Upper lobe of left lung (tissue), 6 donors: ENCODE results near the gene FHDC1. TPM values are rescaled to one million over a fixed set of nuclear protein-coding genes. Genes with fewer than 3 reads are reported as not detected.
A peak's percentile ranks its signal among the peaks of the same experiment; 100 is the strongest.

Experiments used
- ATAC-seq, 2 donors: fragments of 200-7000 bp; cut with Tn5 transposase; one replicate each; pipeline ENCODE4 v1.9.1; 2022; ENCODE audit warnings: mild to moderate bottlenecking in 2 of 2, moderate library complexity in 2 of 2; ENCODE audit not compliant: low FRiP score in 2 of 2
- DNase-seq, 2 donors: peaks; one replicate each; pipeline ENCODE4 v3.0.0-alpha.2; 2019 to 2020
- H3K27ac ChIP-seq, 4 donors: fragments of 200-600 bp; sonication (generic); one replicate each; pipeline ENCODE4 v1.5.1; 2016 to 2019
- H3K27me3 ChIP-seq, 4 donors: fragments of 200-600 bp; sonication (generic); one replicate each; pipeline ENCODE4 v1.5.1; 2017 to 2019
- H3K36me3 ChIP-seq, 4 donors: fragments of 200-600 bp; sonication (generic); one replicate each; pipeline ENCODE4 v1.5.1; 2016 to 2019
- H3K4me1 ChIP-seq, 4 donors: fragments of 200-600 bp; sonication (generic); one replicate each; pipeline ENCODE4 v1.5.1; 2018 to 2019
- H3K4me3 ChIP-seq, 4 donors: fragments of 200-600 bp; sonication (generic); one replicate each; pipeline ENCODE4 v1.5.1; 2017 to 2019; ENCODE audit warnings: mild to moderate bottlenecking in 2 of 4, moderate library complexity in 1 of 4
- H3K9me3 ChIP-seq, 4 donors: fragments of 200-600 bp; sonication (generic); one replicate each; pipeline ENCODE4 v1.5.1; 2018 to 2019
- CTCF ChIP-seq, 6 experiments: fragments of 450-650 bp in 4 of 6; fragments of 200-600 bp in 2 of 6; sonication (generic) in 2 of 6; IDR thresholded peaks; one replicate each; pipeline ENCODE4 v1.5.1; 2016 to 2019; ENCODE audit warnings: antibody characterized with exemption in 6 of 6
- EP300 ChIP-seq, 4 donors: sonication (generic); formaldehyde crosslinking; IDR thresholded peaks; one replicate each; pipeline ENCODE4 v1.5.1; 2017; ENCODE audit warnings: antibody characterized with exemption in 4 of 4, control low read depth in 2 of 4
- POLR2A ChIP-seq, 4 donors: fragments of 450-650 bp; IDR thresholded peaks; one replicate each; pipeline ENCODE4 v1.5.1; 2016 to 2017; ENCODE audit warnings: antibody characterized with exemption in 4 of 4, mild to moderate bottlenecking in 2 of 4
- POLR2AphosphoS5 ChIP-seq, 2 donors: sonication (generic); formaldehyde crosslinking; IDR thresholded peaks; one replicate each; pipeline ENCODE4 v1.5.1; 2017; ENCODE audit warnings: antibody characterized with exemption in 2 of 2
- WGBS, 2 donors: methylation state at CpG; one replicate each; pipeline ENCODE4 v1.1.5; 2017 to 2018; 5-methylcytosine and 5-hydroxymethylcytosine counted together
- total RNA-seq, 6 donors: library from RNA; depleted of rRNA in 4 of 6; stranded (reverse); fragments of >200 nt in 4 of 6; gene quantifications; one replicate each; pipeline versions ENCODE4 v1.1.0 to v1.2.1, GENCODE V29; 2016 to 2021
- donor health status: DM: no; HTN: no; CAD: no; lungs with moderate emphysema.
- donor health status: DM: no; HTN: yes; CAD: no; lungs with severe emphysema.

Gene FHDC1
- total RNA-seq, 6 donors from 2014 or later = 23.3 to 44.7 (median 29.7) TPM

- peak in 1 of 2 donors; percentile 58 for DNase-seq
- TF ChIP-seq POLR2AphosphoS5 (IDR thresholded peaks at IDR 0.05) = no peak
- TF ChIP-seq EP300 (IDR thresholded peaks at IDR 0.05) = no peak
- no peak for TF ChIP-seq CTCF (IDR thresholded peaks at IDR 0.05)
- no peak for TF ChIP-seq POLR2A (IDR thresholded peaks at IDR 0.05)
- Histone ChIP-seq H3K27ac (no peak overlapping the region), H3K36me3 (peaks cover 0 to 16% (median 0%) of the 10 kb centered on the region in 4 donors), H3K9me3 (no peaks in the 10 kb centered on the region), H3K4me1 (no peaks in the 10 kb centered on the region), H3K27me3 (no peaks in the 10 kb centered on the region), H3K4me3 (no peak overlapping the region)
- ATAC-seq = no peak
- WGBS, 2 donors = 68 to 72% methylated on average over 4 of the region's 4 CpGs
Measured at GRCh38 chr4:152909901-152910300, 26.2 kb upstream of the FHDC1 start.

GRCh38 chr4:152910521-152910920 is 25.6 kb upstream of the FHDC1 start:
- TF ChIP-seq POLR2A (IDR thresholded peaks at IDR 0.05) (no peak), CTCF (IDR thresholded peaks at IDR 0.05) (peak in 1 of 6 experiments; percentile 19)
- peaks cover 0 to 16% (median 0%) of the 10 kb centered on the region in 4 donors for H3K36me3 ChIP-seq
- H3K27ac ChIP-seq = no peak overlapping the region
- no peak overlapping the region for H3K4me3 ChIP-seq
- H3K9me3 ChIP-seq = no peaks in the 10 kb centered on the region
- no peak for DNase-seq
- no peaks in the 10 kb centered on the region for H3K4me1 ChIP-seq
- H3K27me3 ChIP-seq = no peaks in the 10 kb centered on the region
- no peak for ATAC-seq
- 71 to 74% methylated on average over 3 of the region's 3 CpGs for WGBS, 2 donors

GRCh38 chr4:152917543-152918395 is 18.4 kb upstream of the FHDC1 start:
- Histone ChIP-seq H3K9me3 (peaks cover 0 to 9% (median 2%) of the 10 kb centered on the region in 4 donors), H3K27ac (peak overlapping the region in 3 of 4 donors; percentile 42 to 48 (median 46)), H3K27me3 (no peaks in the 10 kb centered on the region), H3K4me3 (no peak overlapping the region), H3K4me1 (peaks cover 0 to 8% (median 0%) of the 10 kb centered on the region in 4 donors), H3K36me3 (no peaks in the 10 kb centered on the region)
- peak in 1 of 4 donors; percentile 52 for TF ChIP-seq EP300 (IDR thresholded peaks at IDR 0.05)
- TF ChIP-seq CTCF (IDR thresholded peaks at IDR 0.05) = no peak
- DNase-seq (peak in 1 of 2 donors; percentile 47), ATAC-seq (peak; percentile 26 to 77)
- 64 to 73% methylated on average over 3 of the region's 3 CpGs for WGBS, 2 donors

GRCh38 chr4:152919826-152920225 is 16.3 kb upstream of the FHDC1 start:
- DNase-seq (peak in 1 of 2 donors; percentile 29), ATAC-seq (no peak)
- Histone ChIP-seq H3K4me1 (peaks cover 0 to 8% (median 0%) of the 10 kb centered on the region in 4 donors), H3K4me3 (no peak overlapping the region), H3K27me3 (no peaks in the 10 kb centered on the region), H3K27ac (peak overlapping the region in 2 of 4 donors; percentile 15 to 42), H3K36me3 (no peaks in the 10 kb centered on the region), H3K9me3 (peaks cover 0 to 9% (median 2%) of the 10 kb centered on the region in 4 donors)
- TF ChIP-seq POLR2AphosphoS5 (IDR thresholded peaks at IDR 0.05) (no peak), POLR2A (IDR thresholded peaks at IDR 0.05) (no peak), CTCF (IDR thresholded peaks at IDR 0.05) (no peak), EP300 (IDR thresholded peaks at IDR 0.05) (no peak)
- WGBS, 2 donors = 67 to 74% methylated on average over 2 of the region's 2 CpGs
